Caco-2 (cell line): ENCODE data around the gene GPATCH2. TPM values are rescaled to one million over a fixed set of nuclear protein-coding genes. Genes with fewer than 3 reads are reported as not detected.

Source experiments
- BruUV-seq: library from RNA; stranded (reverse); fragments of 400-500 nt; replicated peaks from 2 replicates; lab custom pipeline; 2021; lab: Mats Ljungman, UMichigan
- CTCF ChIA-PET: fragments of 300-600 bp; sonication (Branson Sonifier 250); formaldehyde crosslinking; loops from one replicate; lab custom pipeline; 2022; ENCODE audit warnings: antibody characterized with exemption; lab: Charles Lee
- POLR2A ChIA-PET: fragments of 300-600 bp; sonication (Branson Sonifier 250); formaldehyde crosslinking; loops from one replicate; lab custom pipeline; 2022; ENCODE audit warnings: antibody characterized with exemption; lab: Charles Lee
- DNase-seq, 2 experiments: peaks; one replicate each; pipeline versions ENCODE4 v3.0.0 to v3.0.0-alpha.2; 2020 to 2022
- H3K27me3 ChIP-seq: replicated peaks from 2 replicates; pipeline ENCODE4 v1.6.0; 2011; ENCODE audit warnings: low read length; ENCODE audit not compliant: control insufficient read depth, insufficient read depth
- H3K36me3 ChIP-seq: 2 replicates; pipeline ENCODE4 v1.5.1; 2011; ENCODE audit warnings: low read length; ENCODE audit not compliant: control insufficient read depth, insufficient read depth
- H3K4me1 ChIP-seq: fragments of 250-450 bp; sonication (Bioruptor Pico); 2 replicates; pipeline ENCODE4 v1.5.1; 2020; ENCODE audit warnings: mild to moderate bottlenecking
- H3K4me3 ChIP-seq: 2 replicates; pipeline ENCODE4 v1.5.1; 2011; ENCODE audit warnings: low read depth, mild to moderate bottlenecking, control low read depth, low read length
- H3K9me3 ChIP-seq: fragments of 250-450 bp; sonication (Bioruptor Pico); 2 replicates; pipeline ENCODE4 v1.5.1; 2020; ENCODE audit warnings: mild to moderate bottlenecking, moderate library complexity
- H3K27ac Mint-ChIP-seq: one replicate; pipeline ENCODE4 v1.8.0; 2022; ENCODE audit warnings: mixed read lengths; ENCODE audit not compliant: unreplicated experiment
- H3K27me3 Mint-ChIP-seq: one replicate; pipeline ENCODE4 v1.8.0; 2022; ENCODE audit warnings: mixed read lengths; ENCODE audit not compliant: insufficient read depth, unreplicated experiment
- H3K36me3 Mint-ChIP-seq: one replicate; pipeline ENCODE4 v1.8.0; 2022; ENCODE audit warnings: mild to moderate bottlenecking, mixed read lengths; ENCODE audit not compliant: insufficient read depth, unreplicated experiment
- H3K4me1 Mint-ChIP-seq: one replicate; pipeline ENCODE4 v1.8.0; 2022; ENCODE audit warnings: low read depth, mixed read lengths; ENCODE audit not compliant: unreplicated experiment
- H3K4me3 Mint-ChIP-seq: one replicate; pipeline ENCODE4 v1.8.0; 2022; ENCODE audit warnings: mild to moderate bottlenecking, moderate library complexity, mixed read lengths; ENCODE audit not compliant: unreplicated experiment
- H3K9me3 Mint-ChIP-seq: one replicate; pipeline ENCODE4 v1.8.0; 2022; ENCODE audit warnings: mixed read lengths; ENCODE audit not compliant: unreplicated experiment
- intact Hi-C: fragments of 100-400 bp; cut with micrococcal nuclease; formaldehyde crosslinking; loops from one replicate; pipeline ENCODE4 v1.10.0; 2022; ENCODE audit not compliant: unreplicated experiment
- total RNA-seq: library from RNA; stranded (reverse); gene quantifications from 2 replicates; pipeline ENCODE4 v1.2.3, GENCODE V29; 2022
- TF ChIP-seq, protein P1 (sequence below), 2 experiments: fragments of 200-600 bp in 1 of 2; IDR thresholded peaks; 1 replicate in 1 of 2; 2 replicates in 1 of 2; pipeline versions ENCODE4 v1.5.1 to v1.8.0; 2011 to 2022; ENCODE audit warnings: antibody characterized with exemption in 1 of 2, control low read depth in 1 of 2, inconsistent platforms in 1 of 2, low read depth in 1 of 2, low read length in 1 of 2, mild to moderate bottlenecking in 1 of 2, moderate library complexity in 1 of 2; ENCODE audit not compliant: insufficient read depth in 1 of 2, severe bottlenecking in 1 of 2, unreplicated experiment in 1 of 2

GPATCH2 gene
- total RNA-seq, 1 experiment from 2014 or later: 13.2 TPM

DNA sequence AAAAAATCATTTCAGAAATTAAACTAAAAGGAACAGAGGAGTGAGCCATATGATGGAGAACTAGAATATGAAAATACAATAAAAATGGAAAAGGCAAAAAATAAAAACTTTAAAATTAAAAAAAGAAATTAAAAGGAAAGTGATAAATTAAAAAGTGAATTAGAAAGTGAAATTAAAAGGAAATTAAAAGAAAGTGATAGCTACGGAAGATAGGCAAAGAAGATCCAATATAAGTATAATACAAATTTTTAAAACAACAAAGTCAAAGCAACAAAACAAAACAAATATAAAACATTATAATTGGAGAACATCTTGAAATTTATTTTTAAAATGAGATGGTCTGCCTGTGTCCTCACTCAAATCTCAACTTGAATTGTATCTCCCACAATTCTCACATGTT lies 165.8 kb downstream of the GPATCH2 start:
- Histone ChIP-seq H3K27me3 (no peaks in the 10 kb centered on the region), H3K4me1 (no peaks in the 10 kb centered on the region), H3K4me3 (no peak overlapping the region), H3K36me3 (no peaks in the 10 kb centered on the region), H3K9me3 (peaks cover 8% of the 10 kb centered on the region; the same call in 1 of the 2 replicates)
- H3K4me3 Mint-ChIP-seq: no peak overlapping the region
- no peaks in the 10 kb centered on the region for H3K4me1 Mint-ChIP-seq
- no TSS peak for BruUV-seq
- DNase-seq: no peak
- no peaks in the 10 kb centered on the region for H3K27me3 Mint-ChIP-seq
- CTCF ChIA-PET: no interaction called here
- peaks cover 32% of the 10 kb centered on the region for H3K9me3 Mint-ChIP-seq
- H3K36me3 Mint-ChIP-seq: no peaks in the 10 kb centered on the region
- POLR2A ChIA-PET: no interaction called here
- TF ChIP-seq, protein P1, sequence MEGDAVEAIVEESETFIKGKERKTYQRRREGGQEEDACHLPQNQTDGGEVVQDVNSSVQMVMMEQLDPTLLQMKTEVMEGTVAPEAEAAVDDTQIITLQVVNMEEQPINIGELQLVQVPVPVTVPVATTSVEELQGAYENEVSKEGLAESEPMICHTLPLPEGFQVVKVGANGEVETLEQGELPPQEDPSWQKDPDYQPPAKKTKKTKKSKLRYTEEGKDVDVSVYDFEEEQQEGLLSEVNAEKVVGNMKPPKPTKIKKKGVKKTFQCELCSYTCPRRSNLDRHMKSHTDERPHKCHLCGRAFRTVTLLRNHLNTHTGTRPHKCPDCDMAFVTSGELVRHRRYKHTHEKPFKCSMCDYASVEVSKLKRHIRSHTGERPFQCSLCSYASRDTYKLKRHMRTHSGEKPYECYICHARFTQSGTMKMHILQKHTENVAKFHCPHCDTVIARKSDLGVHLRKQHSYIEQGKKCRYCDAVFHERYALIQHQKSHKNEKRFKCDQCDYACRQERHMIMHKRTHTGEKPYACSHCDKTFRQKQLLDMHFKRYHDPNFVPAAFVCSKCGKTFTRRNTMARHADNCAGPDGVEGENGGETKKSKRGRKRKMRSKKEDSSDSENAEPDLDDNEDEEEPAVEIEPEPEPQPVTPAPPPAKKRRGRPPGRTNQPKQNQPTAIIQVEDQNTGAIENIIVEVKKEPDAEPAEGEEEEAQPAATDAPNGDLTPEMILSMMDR (IDR thresholded peaks at IDR 0.05; ENCODE audit: insufficient read depth in 1 of 2, low read depth in 1 of 2, low read length in 1 of 2, severe bottlenecking in 1 of 2, unreplicated experiment in 1 of 2): no peak
- intact Hi-C loops: no loop called here
- H3K27ac Mint-ChIP-seq: no peak overlapping the region

DNA sequence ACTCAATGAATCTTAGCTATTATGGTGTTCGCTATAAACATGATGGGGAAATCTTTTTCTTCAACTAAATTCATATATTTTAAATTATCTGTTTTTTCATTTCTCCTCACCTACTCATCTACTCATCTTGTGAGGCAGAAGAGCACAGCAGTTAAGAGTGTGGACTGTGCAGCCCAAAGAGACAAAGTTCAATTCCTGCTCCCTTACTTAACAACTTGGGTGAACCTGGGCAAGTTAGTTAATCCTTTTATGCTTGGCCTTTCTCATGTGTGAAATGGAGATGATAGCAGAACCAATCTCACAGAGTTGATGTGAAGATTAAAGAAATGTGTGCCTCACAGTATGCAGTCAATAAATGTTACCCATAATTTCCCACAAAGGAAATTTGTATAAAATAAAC lies 168.2 kb downstream of the GPATCH2 start:
- Histone ChIP-seq H3K9me3 (peaks cover 8% of the 10 kb centered on the region; the same call in 1 of the 2 replicates), H3K4me1 (no peaks in the 10 kb centered on the region), H3K27me3 (no peaks in the 10 kb centered on the region), H3K4me3 (no peak overlapping the region), H3K36me3 (no peaks in the 10 kb centered on the region)
- Mint-ChIP-seq H3K36me3 (no peaks in the 10 kb centered on the region), H3K9me3 (peaks cover 32% of the 10 kb centered on the region), H3K27ac (no peak overlapping the region), H3K27me3 (no peaks in the 10 kb centered on the region), H3K4me1 (no peaks in the 10 kb centered on the region), H3K4me3 (no peak overlapping the region)
- ChIA-PET CTCF (no interaction called here), POLR2A (no interaction called here)
- BruUV-seq: no TSS peak
- DNase-seq: no peak
- intact Hi-C loops: no loop called here
- TF ChIP-seq, protein P1 (IDR thresholded peaks at IDR 0.05; ENCODE audit: insufficient read depth in 1 of 2, low read depth in 1 of 2, low read length in 1 of 2, severe bottlenecking in 1 of 2, unreplicated experiment in 1 of 2): no peak

DNA sequence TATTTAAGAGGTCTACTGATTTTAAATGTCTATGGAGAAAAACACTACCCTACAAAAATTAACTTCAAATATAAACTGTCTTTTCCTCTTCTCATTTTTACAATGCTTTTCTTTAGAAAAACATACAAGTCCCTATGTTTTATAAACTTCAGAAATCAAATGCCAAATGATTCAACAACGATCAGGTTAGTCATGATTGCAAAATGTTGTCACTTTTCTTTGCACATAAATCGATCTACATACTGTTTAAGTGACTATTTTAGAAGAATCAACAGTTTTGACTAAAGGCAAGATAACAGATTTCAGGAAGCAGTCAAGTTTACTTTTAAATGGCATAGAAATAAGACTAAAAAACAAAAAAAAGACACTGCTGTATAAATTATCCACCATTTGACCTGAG lies 168.7 kb downstream of the GPATCH2 start:
- no peaks in the 10 kb centered on the region for H3K27me3 Mint-ChIP-seq
- POLR2A ChIA-PET: no interaction called here
- H3K4me1 ChIP-seq: no peaks in the 10 kb centered on the region
- DNase-seq: no peak
- H3K4me3 Mint-ChIP-seq: no peak overlapping the region
- no peaks in the 10 kb centered on the region for H3K4me1 Mint-ChIP-seq
- H3K27me3 ChIP-seq: no peaks in the 10 kb centered on the region
- CTCF ChIA-PET: no interaction called here
- peaks cover 32% of the 10 kb centered on the region for H3K9me3 Mint-ChIP-seq
- no peak overlapping the region for H3K27ac Mint-ChIP-seq
- H3K36me3 ChIP-seq: no peaks in the 10 kb centered on the region
- no peak overlapping the region for H3K4me3 ChIP-seq
- BruUV-seq: no TSS peak
- no peaks in the 10 kb centered on the region for H3K36me3 Mint-ChIP-seq
- peaks cover 8% of the 10 kb centered on the region; the same call in 1 of the 2 replicates for H3K9me3 ChIP-seq
- TF ChIP-seq, protein P1 (IDR thresholded peaks at IDR 0.05; ENCODE audit: insufficient read depth in 1 of 2, low read depth in 1 of 2, low read length in 1 of 2, severe bottlenecking in 1 of 2, unreplicated experiment in 1 of 2): no peak
- intact Hi-C loops: no loop called here
